Measurements from ENCODE around the gene MYCN. TPM values are rescaled to one million over a fixed set of nuclear protein-coding genes. Genes with fewer than 3 reads are reported as not detected.

Gene MYCN
- polyA plus RNA-seq, 1 of the 3 experiments (the other 2 are of a cell fraction): 0.03 TPM

DNA sequence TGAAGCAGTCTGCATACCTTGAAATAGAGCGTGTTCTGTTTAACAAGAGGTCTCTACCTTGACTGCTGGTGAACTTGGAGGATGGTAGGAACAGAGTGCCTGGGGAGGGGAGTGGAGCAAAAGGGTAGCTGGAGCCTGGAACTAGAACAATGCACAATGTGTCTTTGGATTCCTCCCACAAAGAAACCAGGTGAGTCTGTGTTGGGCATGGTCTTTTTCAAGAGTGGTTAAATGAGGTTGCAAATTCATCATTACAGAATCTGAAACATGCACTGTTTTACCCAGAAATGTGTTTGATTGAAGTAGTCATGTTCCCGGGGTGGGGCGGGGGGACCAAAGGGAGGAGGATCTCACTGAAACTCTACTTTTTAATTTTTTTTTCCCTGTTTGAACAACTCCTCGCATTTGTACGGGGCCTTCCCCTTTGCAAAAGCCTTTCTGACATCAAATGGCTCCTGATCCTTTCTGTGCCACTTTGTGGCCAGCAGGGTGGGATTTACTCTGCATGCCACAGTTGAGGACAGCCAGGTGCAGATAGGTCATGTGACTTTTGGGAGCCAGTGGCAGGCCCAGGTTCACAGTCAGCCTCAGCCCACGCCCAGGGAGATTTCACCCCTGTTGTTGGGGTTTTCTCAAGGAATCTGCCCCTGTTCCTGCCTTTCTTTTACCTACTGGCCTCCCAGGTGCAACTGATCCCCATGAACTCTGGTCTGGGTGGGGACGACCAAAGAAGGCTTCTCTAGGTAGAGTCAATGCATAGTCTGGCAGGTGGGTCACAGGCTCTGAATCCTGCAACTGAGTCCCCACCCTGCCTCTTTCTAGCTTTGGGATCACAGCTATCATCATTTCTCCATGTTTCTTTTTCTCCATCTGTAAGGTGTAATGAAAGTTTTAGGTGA lies 28.2 kb downstream of the MYCN start (continued):
- no peak for TF ChIP-seq EP300 (IDR thresholded peaks at IDR 0.05; ENCODE audit: borderline replicate concordance in 1 of 2, low read depth in 1 of 2, low read length in 1 of 2)

DNA sequence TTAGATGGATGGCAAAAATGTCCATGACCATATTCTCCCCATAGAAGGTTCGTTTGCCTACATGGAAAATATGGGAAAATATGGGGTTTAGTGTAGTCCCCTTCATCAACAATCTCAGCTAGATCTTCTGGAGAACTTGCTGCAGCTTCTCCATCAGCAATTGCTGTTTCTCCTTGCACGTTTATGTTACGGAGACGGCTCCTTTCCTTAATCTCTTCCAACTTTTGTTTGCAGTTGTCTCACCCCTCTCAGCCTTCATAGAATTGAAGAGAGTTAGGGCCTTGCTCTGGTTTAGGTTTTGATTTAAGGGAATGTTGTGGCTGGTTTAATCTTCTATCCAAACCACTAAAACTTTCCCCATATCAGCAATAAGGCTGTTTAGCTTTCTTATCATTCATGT lies 28.9 kb downstream of the MYCN start:
- whole genome bisulfite sequencing (ENCODE audit: low lambda C conversion rate): 56% methylated on average over 4 of the region's 4 CpGs
- TF ChIP-seq FOSL2 (IDR thresholded peaks at IDR 0.05; ENCODE audit: borderline replicate concordance, low read depth): no peak
- TF ChIP-seq FOXM1 (IDR thresholded peaks at IDR 0.05; ENCODE audit: low read depth): no peak
- no peak for TF ChIP-seq FOXJ3 (CRISPR knock-in tag; IDR thresholded peaks at IDR 0.05)
- TF ChIP-seq, protein P1, sequence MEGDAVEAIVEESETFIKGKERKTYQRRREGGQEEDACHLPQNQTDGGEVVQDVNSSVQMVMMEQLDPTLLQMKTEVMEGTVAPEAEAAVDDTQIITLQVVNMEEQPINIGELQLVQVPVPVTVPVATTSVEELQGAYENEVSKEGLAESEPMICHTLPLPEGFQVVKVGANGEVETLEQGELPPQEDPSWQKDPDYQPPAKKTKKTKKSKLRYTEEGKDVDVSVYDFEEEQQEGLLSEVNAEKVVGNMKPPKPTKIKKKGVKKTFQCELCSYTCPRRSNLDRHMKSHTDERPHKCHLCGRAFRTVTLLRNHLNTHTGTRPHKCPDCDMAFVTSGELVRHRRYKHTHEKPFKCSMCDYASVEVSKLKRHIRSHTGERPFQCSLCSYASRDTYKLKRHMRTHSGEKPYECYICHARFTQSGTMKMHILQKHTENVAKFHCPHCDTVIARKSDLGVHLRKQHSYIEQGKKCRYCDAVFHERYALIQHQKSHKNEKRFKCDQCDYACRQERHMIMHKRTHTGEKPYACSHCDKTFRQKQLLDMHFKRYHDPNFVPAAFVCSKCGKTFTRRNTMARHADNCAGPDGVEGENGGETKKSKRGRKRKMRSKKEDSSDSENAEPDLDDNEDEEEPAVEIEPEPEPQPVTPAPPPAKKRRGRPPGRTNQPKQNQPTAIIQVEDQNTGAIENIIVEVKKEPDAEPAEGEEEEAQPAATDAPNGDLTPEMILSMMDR (IDR thresholded peaks at IDR 0.05): no peak
- TF ChIP-seq GATA2 (CRISPR knock-in tag; IDR thresholded peaks at IDR 0.05): no peak
- no peak for TF ChIP-seq MXI1 (IDR thresholded peaks at IDR 0.05; ENCODE audit: low read depth, low read length)
- no peak for TF ChIP-seq RXRA (IDR thresholded peaks at IDR 0.05; ENCODE audit: borderline replicate concordance, low read depth)
- TF ChIP-seq RFX5 (IDR thresholded peaks at IDR 0.05; ENCODE audit: low read length): no peak
- no peak for TF ChIP-seq NFIC (IDR thresholded peaks at IDR 0.05; ENCODE audit: borderline replicate concordance)
- no peak overlapping the region for H3K9ac ChIP-seq
- H3K4me2 ChIP-seq: no peak overlapping the region
- no peak overlapping the region for H3K4me3 ChIP-seq (ENCODE audit: low read depth in 2 of 2, low read length in 1 of 2)
- H3K27me3 ChIP-seq (ENCODE audit: insufficient read depth): no peaks in the 10 kb centered on the region
- H3K79me2 ChIP-seq (ENCODE audit: insufficient read depth): no peaks in the 10 kb centered on the region
- H3K4me1 ChIP-seq (ENCODE audit: control insufficient read depth in 1 of 2, insufficient read depth in 2 of 2, low read depth in 1 of 2, low read length in 1 of 2): no peaks in the 10 kb centered on the region
- H3K9me3 ChIP-seq: peaks cover 5% of the 10 kb centered on the region
- no peaks in the 10 kb centered on the region for H3F3A ChIP-seq (replicated peaks; ENCODE audit: insufficient read depth)
- CTCF ChIA-PET: interaction anchor here (0.9 kb wide), 1 partner anchor 13 kb away, joined by 4 read pairs; no protein-coding TSS in a partner anchor
- H4K20me1 ChIP-seq (ENCODE audit: insufficient read depth): no peaks in the 10 kb centered on the region
- no peaks in the 10 kb centered on the region for H3K9me2 ChIP-seq
- no peaks in the 10 kb centered on the region for H3K36me3 ChIP-seq (replicated peaks in 1 of 2; ENCODE audit: control insufficient read depth in 1 of 2, insufficient read depth in 2 of 2, low read length in 1 of 2)
- POLR2A ChIA-PET: no interaction called here
- no peak overlapping the region for H3K27ac ChIP-seq (ENCODE audit: low read depth in 2 of 2, low read length in 1 of 2)
- DNase-seq: no peak
- no peak overlapping the region for H2AFZ ChIP-seq (ENCODE audit: low read depth)

DNA sequence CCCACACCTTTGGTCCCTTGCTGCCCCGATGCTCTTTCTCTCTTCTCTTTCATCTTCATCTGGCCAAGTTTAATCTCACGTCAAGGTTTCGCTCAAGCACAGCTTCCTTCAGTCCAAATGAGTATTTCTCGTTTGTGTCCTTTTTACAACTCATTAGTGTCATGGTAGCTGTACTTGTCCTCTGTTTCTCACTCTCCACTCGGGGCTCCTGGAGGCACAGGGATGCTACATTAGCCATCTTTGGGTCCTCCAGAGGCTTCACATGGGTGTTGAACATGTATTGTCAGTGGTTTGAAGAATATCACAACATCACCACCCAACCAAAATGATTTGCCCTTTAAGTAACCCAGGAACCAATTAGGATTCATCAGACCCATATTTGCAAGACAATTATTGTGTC lies 30.4 kb downstream of the MYCN start:
- WGBS (ENCODE audit: low lambda C conversion rate): 32% methylated on average over 5 of the region's 5 CpGs
- POLR2A ChIA-PET: no interaction called here
- TF ChIP-seq, protein P1 (IDR thresholded peaks at IDR 0.05): no peak
- TF ChIP-seq ELF1 (IDR thresholded peaks at IDR 0.05) (no peak), FOXM1 (IDR thresholded peaks at IDR 0.05; ENCODE audit: low read depth) (no peak), NRF1 (IDR thresholded peaks at IDR 0.05; ENCODE audit: low read depth, low read length) (no peak), EZH2phosphoT487 (IDR thresholded peaks at IDR 0.05; ENCODE audit: borderline replicate concordance, low read depth) (no peak), RFX5 (IDR thresholded peaks at IDR 0.05; ENCODE audit: low read length) (no peak), GABPA (IDR thresholded peaks at IDR 0.05; ENCODE audit: low read depth) (no peak), FOXJ3 (CRISPR knock-in tag; IDR thresholded peaks at IDR 0.05) (no peak)
- TF ChIP-seq, protein P2, sequence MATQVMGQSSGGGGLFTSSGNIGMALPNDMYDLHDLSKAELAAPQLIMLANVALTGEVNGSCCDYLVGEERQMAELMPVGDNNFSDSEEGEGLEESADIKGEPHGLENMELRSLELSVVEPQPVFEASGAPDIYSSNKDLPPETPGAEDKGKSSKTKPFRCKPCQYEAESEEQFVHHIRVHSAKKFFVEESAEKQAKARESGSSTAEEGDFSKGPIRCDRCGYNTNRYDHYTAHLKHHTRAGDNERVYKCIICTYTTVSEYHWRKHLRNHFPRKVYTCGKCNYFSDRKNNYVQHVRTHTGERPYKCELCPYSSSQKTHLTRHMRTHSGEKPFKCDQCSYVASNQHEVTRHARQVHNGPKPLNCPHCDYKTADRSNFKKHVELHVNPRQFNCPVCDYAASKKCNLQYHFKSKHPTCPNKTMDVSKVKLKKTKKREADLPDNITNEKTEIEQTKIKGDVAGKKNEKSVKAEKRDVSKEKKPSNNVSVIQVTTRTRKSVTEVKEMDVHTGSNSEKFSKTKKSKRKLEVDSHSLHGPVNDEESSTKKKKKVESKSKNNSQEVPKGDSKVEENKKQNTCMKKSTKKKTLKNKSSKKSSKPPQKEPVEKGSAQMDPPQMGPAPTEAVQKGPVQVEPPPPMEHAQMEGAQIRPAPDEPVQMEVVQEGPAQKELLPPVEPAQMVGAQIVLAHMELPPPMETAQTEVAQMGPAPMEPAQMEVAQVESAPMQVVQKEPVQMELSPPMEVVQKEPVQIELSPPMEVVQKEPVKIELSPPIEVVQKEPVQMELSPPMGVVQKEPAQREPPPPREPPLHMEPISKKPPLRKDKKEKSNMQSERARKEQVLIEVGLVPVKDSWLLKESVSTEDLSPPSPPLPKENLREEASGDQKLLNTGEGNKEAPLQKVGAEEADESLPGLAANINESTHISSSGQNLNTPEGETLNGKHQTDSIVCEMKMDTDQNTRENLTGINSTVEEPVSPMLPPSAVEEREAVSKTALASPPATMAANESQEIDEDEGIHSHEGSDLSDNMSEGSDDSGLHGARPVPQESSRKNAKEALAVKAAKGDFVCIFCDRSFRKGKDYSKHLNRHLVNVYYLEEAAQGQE (IDR thresholded peaks at IDR 0.05; ENCODE audit: low read depth, low read length): no peak

More for the DNA sequence above, 30.4 kb downstream of the MYCN start:
- H3K9ac ChIP-seq: no peak overlapping the region
- no peaks in the 10 kb centered on the region for H4K20me1 ChIP-seq (ENCODE audit: insufficient read depth)
- no peak overlapping the region for H3K27ac ChIP-seq (ENCODE audit: low read depth in 2 of 2, low read length in 1 of 2)
- H3K4me3 ChIP-seq (ENCODE audit: low read depth in 2 of 2, low read length in 1 of 2): no peak overlapping the region
- no peaks in the 10 kb centered on the region for H3K36me3 ChIP-seq (replicated peaks in 1 of 2; ENCODE audit: control insufficient read depth in 1 of 2, insufficient read depth in 2 of 2, low read length in 1 of 2)
- CTCF ChIA-PET: interaction anchor here (1.0 to 1.1 kb wide), 2 partner anchors 27 to 638 kb away, joined by 3 to 5 read pairs; no protein-coding TSS in a partner anchor
- no peak for DNase-seq
- H3K9me3 ChIP-seq: peaks cover 5% of the 10 kb centered on the region
- no peaks in the 10 kb centered on the region for H3K9me2 ChIP-seq
- H3K4me1 ChIP-seq (ENCODE audit: control insufficient read depth in 1 of 2, insufficient read depth in 2 of 2, low read depth in 1 of 2, low read length in 1 of 2): no peaks in the 10 kb centered on the region
- H3K27me3 ChIP-seq (ENCODE audit: insufficient read depth): no peaks in the 10 kb centered on the region
- H3K79me2 ChIP-seq (ENCODE audit: insufficient read depth): no peaks in the 10 kb centered on the region
- no peaks in the 10 kb centered on the region for H3F3A ChIP-seq (replicated peaks; ENCODE audit: insufficient read depth)
- H3K4me2 ChIP-seq: no peak overlapping the region
- no peak overlapping the region for H2AFZ ChIP-seq (ENCODE audit: low read depth)
